Suprapubic skin (tissue), 4 donors: ENCODE measurements around the gene MUC22. TPM values are rescaled to one million over a fixed set of nuclear protein-coding genes. Genes with fewer than 3 reads are reported as not detected.

Source experiments
- DNase-seq, 2 donors: peaks; one replicate each; pipeline ENCODE4 v3.0.0-alpha.2; 2019; ENCODE audit warnings: low spot score in 2 of 2
- H3K27ac ChIP-seq: fragments of 200-600 bp; sonication (generic); one replicate; pipeline ENCODE4 v1.5.1; 2019
- H3K27me3 ChIP-seq: fragments of 200-600 bp; sonication (generic); one replicate; pipeline ENCODE4 v1.5.1; 2019
- H3K36me3 ChIP-seq: fragments of 200-600 bp; sonication (generic); one replicate; pipeline ENCODE4 v1.5.1; 2019
- H3K4me1 ChIP-seq: fragments of 200-600 bp; sonication (generic); one replicate; pipeline ENCODE4 v1.5.1; 2019
- H3K4me3 ChIP-seq: fragments of 200-600 bp; sonication (generic); one replicate; pipeline ENCODE4 v1.5.1; 2019; ENCODE audit warnings: mild to moderate bottlenecking
- H3K9me3 ChIP-seq: fragments of 200-600 bp; sonication (generic); one replicate; pipeline ENCODE4 v1.5.1; 2019
- CTCF ChIP-seq, 2 donors: fragments of 200-600 bp in 1 of 2; fragments of 450-650 bp in 1 of 2; sonication (generic) in 1 of 2; IDR thresholded peaks; one replicate each; pipeline ENCODE4 v1.5.1; 2016 to 2019; ENCODE audit warnings: antibody characterized with exemption in 2 of 2, mild to moderate bottlenecking in 1 of 2, moderate library complexity in 1 of 2
- EP300 ChIP-seq: sonication (generic); formaldehyde crosslinking; IDR thresholded peaks from one replicate; pipeline ENCODE4 v1.6.1; 2017; ENCODE audit warnings: antibody characterized with exemption
- POLR2A ChIP-seq, 2 donors: fragments of 450-650 bp; IDR thresholded peaks; one replicate each; pipeline ENCODE4 v1.6.1; 2017; ENCODE audit warnings: antibody characterized with exemption in 2 of 2, mild to moderate bottlenecking in 2 of 2, moderate library complexity in 2 of 2
- POLR2AphosphoS5 ChIP-seq, 3 donors: sonication (generic); formaldehyde crosslinking; IDR thresholded peaks; one replicate each; pipeline ENCODE4 v1.6.1; 2017; ENCODE audit warnings: antibody characterized with exemption in 3 of 3
- WGBS: methylation state at CpG from one replicate; pipeline ENCODE4 v1.1.5; 2018; 5-methylcytosine and 5-hydroxymethylcytosine counted together
- total RNA-seq, 4 donors: library from RNA; depleted of rRNA; stranded (reverse); fragments of >200 nt; gene quantifications; one replicate each; pipeline ENCODE4 v1.1.0, GENCODE V29; 2016

The MUC22 gene
- total RNA-seq, 4 donors from 2014 or later, result 0.18 TPM; not detected in 3

GRCh38 chr6:31079656-31080261 is 69.5 kb downstream of the MUC22 start:
- TF ChIP-seq EP300 (no peak), POLR2AphosphoS5 (IDR thresholded peaks at IDR 0.05) (no peak), CTCF (IDR thresholded peaks at IDR 0.05) (peak; percentile 47 to 80), POLR2A (IDR thresholded peaks at IDR 0.05) (no peak)
- 20% methylated on average over 19 of the region's 22 CpGs for WGBS
- DNase-seq, result peak in 1 of 2 donors; percentile 74
- Histone ChIP-seq H3K36me3 (no peaks in the 10 kb centered on the region), H3K27ac (no peak overlapping the region), H3K9me3 (no peaks in the 10 kb centered on the region), H3K4me1 (peaks cover 9% of the 10 kb centered on the region), H3K4me3 (no peak overlapping the region), H3K27me3 (no peaks in the 10 kb centered on the region)

DNA sequence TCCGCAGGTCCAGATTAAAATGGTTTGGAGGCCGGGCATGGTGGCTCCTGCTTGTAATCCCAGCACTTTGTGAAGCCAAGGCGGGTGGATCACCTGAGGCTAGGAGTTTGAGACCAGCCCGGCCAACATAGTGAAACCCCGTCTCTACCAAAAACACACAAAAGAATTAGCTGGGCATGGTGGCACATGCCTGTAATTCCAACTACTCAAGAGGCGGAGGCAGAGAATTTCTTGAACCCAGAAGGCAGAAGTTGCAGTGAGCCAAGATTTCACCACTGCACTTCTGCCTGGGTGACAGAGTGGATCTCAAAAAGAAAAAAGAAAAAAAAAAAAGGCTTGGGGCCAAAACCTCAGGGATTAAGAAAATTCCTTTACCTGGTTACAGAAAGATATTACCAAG is 71.6 kb downstream of the MUC22 start:
- DNase-seq, result no peak
- H3K4me3 ChIP-seq, result no peak overlapping the region
- TF ChIP-seq POLR2A (IDR thresholded peaks at IDR 0.05) (no peak), EP300 (no peak), POLR2AphosphoS5 (IDR thresholded peaks at IDR 0.05) (no peak), CTCF (IDR thresholded peaks at IDR 0.05) (no peak)
- no peaks in the 10 kb centered on the region for H3K27me3 ChIP-seq
- H3K27ac ChIP-seq, result no peak overlapping the region
- WGBS, result 59% methylated on average over 6 of the region's 6 CpGs
- H3K36me3 ChIP-seq, result no peaks in the 10 kb centered on the region
- peaks cover 15% of the 10 kb centered on the region for H3K4me1 ChIP-seq
- H3K9me3 ChIP-seq, result no peaks in the 10 kb centered on the region

DNA sequence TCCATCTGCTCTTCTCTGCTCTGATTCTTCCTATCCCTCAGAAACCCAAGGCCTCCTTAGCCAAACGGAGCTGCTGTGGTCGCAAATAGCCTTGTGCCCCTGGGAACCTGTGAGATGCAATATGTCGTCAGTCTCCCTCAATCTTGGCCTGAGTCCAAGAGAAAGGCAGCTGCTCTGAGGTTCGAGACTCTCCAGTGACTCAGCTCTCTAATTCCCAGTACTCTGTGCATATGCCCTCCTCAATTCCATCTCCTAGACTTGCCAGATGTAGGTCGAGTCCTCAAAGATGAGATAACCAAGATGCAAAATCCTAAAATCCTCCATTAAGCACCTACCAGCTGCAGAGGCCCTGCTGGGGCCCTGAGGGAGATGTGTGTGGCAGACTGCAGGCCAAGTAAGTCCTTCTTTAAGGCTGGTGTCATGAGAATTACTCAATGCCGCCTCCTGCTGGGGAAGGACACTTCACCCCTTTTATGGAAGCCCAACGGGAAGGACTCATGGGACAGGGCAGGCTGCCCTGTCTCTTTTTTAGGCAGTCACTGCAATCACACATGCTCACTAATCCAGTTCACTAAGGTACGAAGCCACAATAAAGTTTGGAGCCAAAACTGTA is 73.6 kb downstream of the MUC22 start:
- Histone ChIP-seq H3K27ac (no peak overlapping the region), H3K9me3 (no peaks in the 10 kb centered on the region), H3K4me1 (peaks cover 21% of the 10 kb centered on the region), H3K36me3 (no peaks in the 10 kb centered on the region), H3K27me3 (no peaks in the 10 kb centered on the region), H3K4me3 (no peak overlapping the region)
- no peak for TF ChIP-seq POLR2A (IDR thresholded peaks at IDR 0.05)
- no peak for TF ChIP-seq CTCF (IDR thresholded peaks at IDR 0.05)
- no peak for TF ChIP-seq POLR2AphosphoS5 (IDR thresholded peaks at IDR 0.05)
- no peak for TF ChIP-seq EP300
- WGBS, result 51% methylated on average over 8 of the region's 8 CpGs
- no peak for DNase-seq

Other genes with a start within 250 kb of the MUC22 start
- 100 to 1,000 TPM; 161 to 210 (median 188) TPM for gene DDR1, start 126.0 kb upstream of the MUC22 start, total RNA-seq
- gene GTF2H4, start 102.3 kb upstream of the MUC22 start, total RNA-seq, result 10 to 100 TPM; 10.5 to 33.5 (median 11.3) TPM
- gene VARS2, start 96.2 kb upstream of the MUC22 start, total RNA-seq, result 10 to 100 TPM; 12.6 to 22.0 (median 19.2) TPM
- gene SFTA2, start 78.3 kb upstream of the MUC22 start, total RNA-seq, result not detected
- gene MUCL3, start 69.5 kb upstream of the MUC22 start, total RNA-seq, result not detected
- gene MUC21, start 26.8 kb upstream of the MUC22 start, total RNA-seq, result under 1 TPM in 1 of 4 donors, not detected in 3; 0.38 TPM
- 10 to 100 TPM in 2 of 4 donors, 1 to 10 TPM in 2; 5.5 to 20.7 (median 8.8) TPM for gene C6orf15, start 102.1 kb downstream of the MUC22 start, total RNA-seq
- 10 to 100 TPM in 1 of 4 donors, 1 to 10 TPM in 3; 4.1 to 15.8 (median 5.5) TPM for gene PSORS1C1, start 104.3 kb downstream of the MUC22 start, total RNA-seq
- 100 to 1,000 TPM in 3 of 4 donors, 10 to 100 TPM in 1; 16.3 to 598 (median 403) TPM for gene CDSN, start 110.0 kb downstream of the MUC22 start, total RNA-seq
- gene PSORS1C2, start 128.6 kb downstream of the MUC22 start, total RNA-seq, result 10 to 100 TPM in 3 of 4 donors, 1 to 10 TPM in 1; 5.9 to 63.0 (median 27.8) TPM
- 10 to 100 TPM; 10.7 to 33.4 (median 16.5) TPM for gene CCHCR1, start 147.3 kb downstream of the MUC22 start, total RNA-seq
- gene TCF19, start 148.1 kb downstream of the MUC22 start, total RNA-seq, result 10 to 100 TPM; 14.8 to 24.3 (median 23.8) TPM
- 10 to 100 TPM in 1 of 4 donors, 1 to 10 TPM in 2, under 1 TPM in 1; 0.85 to 13.0 (median 7.7) TPM for gene POU5F1, start 160.2 kb downstream of the MUC22 start, total RNA-seq